SK-N-MC (cell line): ENCODE results near the gene ZNF846.
"Not testable (repeated sequence)": the region's sequence is repeated elsewhere in the genome, so short reads cannot be mapped to it uniquely, and the experiment has no call there.

Experiments used
- DNase-seq: peaks from one replicate; pipeline ENCODE4 v3.0.0-alpha.2; 2011; ENCODE audit warnings: low read depth, low spot score
- H3K27ac ChIP-seq: fragments of 200-600 bp; sonication (generic); 2 replicates; pipeline ENCODE4 v1.5.1; 2016; ENCODE audit warnings: mixed run types
- H3K36me3 ChIP-seq: fragments of 200-600 bp; sonication (generic); 2 replicates; pipeline ENCODE4 v1.6.1; 2017; ENCODE audit warnings: antibody characterized with exemption, low read length, mixed read lengths; ENCODE audit not compliant: insufficient read depth
- H3K4me3 ChIP-seq: fragments of 200-600 bp; sonication (generic); 2 replicates; pipeline ENCODE4 v1.5.1; 2016
- H3K9ac ChIP-seq: fragments of 200-600 bp; sonication (generic); 2 replicates; pipeline ENCODE4 v1.8.0; 2017; ENCODE audit warnings: mixed run types, mixed read lengths; ENCODE audit not compliant: insufficient read length
- H3K9me3 ChIP-seq: fragments of 200-600 bp; sonication (generic); 2 replicates; pipeline ENCODE4 v1.6.1; 2017; ENCODE audit warnings: low read depth, mild to moderate bottlenecking, antibody characterized with exemption, low read length, moderate library complexity, mixed read lengths
- EZH2 ChIP-seq: fragments of 200-600 bp; sonication (generic); IDR thresholded peaks from one replicate; pipeline ENCODE4 v1.6.1; 2017; ENCODE audit warnings: antibody characterized with exemption
- FOXP2 ChIP-seq: optimal IDR thresholded peaks from 2 replicates; pipeline ENCODE3; 2011; ENCODE audit warnings: mild to moderate bottlenecking, moderate library complexity; ENCODE audit not compliant: insufficient read depth; ENCODE audit errors: extremely low read length, control extremely low read depth
- POLR2AphosphoS5 ChIP-seq: IDR thresholded peaks from 2 replicates; pipeline ENCODE4 v1.6.1; 2012; ENCODE audit warnings: mild to moderate bottlenecking, low read depth, low read length, borderline replicate concordance

The ZNF846 gene

DNA sequence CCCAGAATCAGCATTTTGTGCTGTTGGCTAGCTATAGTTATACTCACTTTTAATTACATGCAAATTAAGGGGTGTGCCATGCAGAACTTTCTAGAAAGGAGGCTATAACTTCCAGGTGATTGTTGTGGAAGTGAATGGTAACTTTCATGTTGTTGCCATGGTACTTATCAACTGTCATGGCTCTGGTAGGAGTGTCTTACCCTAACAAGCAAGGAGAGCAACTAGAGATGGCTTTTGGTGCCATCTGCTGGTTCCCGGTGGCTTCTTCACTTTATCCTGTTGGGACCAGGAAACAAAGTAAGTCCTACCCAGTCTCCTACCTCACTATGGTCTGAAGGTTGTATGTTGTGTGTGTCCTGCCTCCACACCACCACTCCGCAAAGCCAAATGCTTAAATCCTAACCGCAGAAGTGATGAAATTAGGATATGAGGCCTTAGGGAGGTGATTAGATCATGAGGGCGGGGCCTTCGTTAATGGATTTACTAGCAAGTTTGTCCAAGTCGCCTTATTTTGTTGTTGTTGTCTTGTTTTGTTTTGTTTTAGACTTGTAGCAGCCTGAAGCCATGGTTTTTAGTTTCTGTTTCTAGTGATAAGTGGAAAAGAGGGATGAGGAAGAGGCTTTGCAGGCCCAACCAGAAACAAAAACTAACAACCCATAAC, 27.7 kb upstream of the ZNF846 start:
- H3K27ac ChIP-seq: no peak overlapping the region
- no peaks in the 10 kb centered on the region for H3K9me3 ChIP-seq
- TF ChIP-seq EZH2: no peak
- no peak for TF ChIP-seq POLR2AphosphoS5
- no peak for TF ChIP-seq FOXP2
- no peak overlapping the region for H3K9ac ChIP-seq
- peak; percentile 87 for DNase-seq
- H3K4me3 ChIP-seq: no peak overlapping the region
- H3K36me3 ChIP-seq: no peaks in the 10 kb centered on the region

DNA sequence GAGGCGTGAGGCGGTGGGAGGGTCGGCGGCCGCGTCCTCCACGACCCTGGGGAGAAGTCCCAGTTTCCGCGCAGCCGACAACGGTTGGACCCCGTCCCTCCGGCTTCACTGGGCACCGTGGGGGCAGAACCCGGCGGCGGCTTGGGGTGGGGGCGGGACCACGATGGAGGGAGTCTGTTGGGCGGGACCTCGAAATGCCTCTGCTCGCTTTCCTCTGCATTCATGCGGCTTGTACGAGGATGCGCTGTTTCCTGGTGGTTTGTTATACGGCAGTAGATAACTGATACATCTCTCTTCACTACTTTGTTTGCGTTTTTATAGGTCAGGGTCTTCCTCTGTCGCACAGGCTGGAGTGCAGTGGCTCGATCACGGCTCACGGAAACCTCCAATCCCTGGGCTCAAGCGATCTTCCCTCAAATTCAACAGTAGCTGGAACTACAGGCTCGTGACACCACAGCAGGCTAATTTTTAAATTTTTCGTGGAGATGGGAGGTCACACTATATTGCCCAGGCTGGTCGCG, 24.6 kb upstream of the ZNF846 start:
- H3K9ac ChIP-seq: peak overlapping the region; percentile 6
- no peak overlapping the region for H3K27ac ChIP-seq
- H3K36me3 ChIP-seq: no peaks in the 10 kb centered on the region
- H3K4me3 ChIP-seq: peak overlapping the region; percentile 83
- no peak for DNase-seq
- H3K9me3 ChIP-seq: no peaks in the 10 kb centered on the region
- TF ChIP-seq EZH2 (no peak), POLR2AphosphoS5 (no peak), FOXP2 (no peak)

DNA sequence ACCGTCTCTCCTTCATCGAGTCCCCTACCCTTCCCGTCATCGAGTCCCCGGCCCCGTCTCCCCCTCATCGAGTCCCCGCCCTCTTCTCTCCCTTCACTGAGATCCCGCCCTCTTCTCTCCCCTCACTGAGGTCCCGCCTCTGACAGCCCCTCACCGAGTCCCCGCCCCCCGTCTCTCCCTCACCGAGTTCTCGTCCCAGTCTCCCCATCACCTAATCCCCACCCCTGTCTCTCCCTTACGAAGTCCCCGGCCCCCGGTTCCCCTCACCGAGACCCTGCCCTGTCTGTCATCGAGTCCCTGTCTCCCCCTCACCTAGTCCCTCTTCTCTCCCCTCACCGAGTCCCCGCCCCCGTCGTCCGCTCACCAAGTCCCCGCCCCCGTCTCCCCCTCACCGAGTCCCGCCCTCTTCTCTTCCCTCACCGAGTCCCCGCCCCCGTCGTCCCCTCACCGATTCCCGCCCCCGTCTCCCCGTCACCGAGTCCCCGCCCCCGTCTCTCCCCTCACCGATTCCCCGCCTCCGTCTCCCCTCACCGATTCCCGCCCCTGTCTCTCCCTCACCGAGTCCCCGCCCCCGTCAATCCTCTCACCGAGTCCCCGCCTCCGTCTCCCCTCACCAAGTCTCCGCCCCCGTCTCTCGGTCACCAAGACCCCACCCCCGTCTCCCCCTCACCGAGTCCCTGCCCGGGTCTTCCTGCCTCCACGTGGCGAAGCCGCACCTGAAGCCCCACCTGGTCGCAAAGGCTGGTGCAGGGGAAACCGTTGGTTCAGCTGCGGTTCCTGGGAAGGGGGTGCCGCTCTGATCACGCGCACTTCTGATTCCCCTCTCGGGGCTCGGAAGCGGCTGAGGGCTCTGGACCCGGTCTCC, 23.9 kb upstream of the ZNF846 start:
- Histone ChIP-seq H3K36me3 (no peaks in the 10 kb centered on the region), H3K9ac (peak overlapping the region; percentile 6), H3K9me3 (no peaks in the 10 kb centered on the region), H3K27ac (no peak overlapping the region), H3K4me3 (peak overlapping the region; percentile 83)
- DNase-seq: peak; percentile 32
- TF ChIP-seq EZH2 (no peak), FOXP2 (no peak), POLR2AphosphoS5 (no peak)

- DNase-seq: peak; percentile 34
- TF ChIP-seq EZH2: no peak
- TF ChIP-seq FOXP2: no peak
- Histone ChIP-seq H3K4me3 (peak overlapping the region; percentile 83), H3K9ac (no peak overlapping the region), H3K27ac (no peak overlapping the region), H3K36me3 (no peaks in the 10 kb centered on the region), H3K9me3 (no peaks in the 10 kb centered on the region)
Measured at GRCh38 chr19:9791552-9792205, 23.1 kb upstream of the ZNF846 start.

DNA sequence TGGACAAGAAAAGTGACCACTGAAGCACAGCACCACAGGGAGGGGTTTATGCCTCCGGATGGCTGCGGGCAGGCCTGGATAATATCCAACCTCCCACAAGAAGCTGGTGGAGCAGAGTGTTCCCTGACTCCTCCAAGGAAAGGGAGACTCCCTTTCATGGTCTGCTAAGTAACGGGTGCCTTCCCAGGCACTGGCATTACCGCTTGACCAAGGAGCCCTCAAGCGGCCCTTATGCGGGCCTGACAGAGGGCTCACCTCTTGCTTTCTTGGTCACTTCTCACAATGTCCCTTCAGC, 22.5 kb upstream of the ZNF846 start:
- not testable (repeated sequence) for H3K9ac ChIP-seq, H3K36me3 ChIP-seq, H3K9me3 ChIP-seq, H3K27ac ChIP-seq, DNase-seq
- peak overlapping the region; percentile 76 for H3K4me3 ChIP-seq

- not testable (repeated sequence) for H3K27ac ChIP-seq
Measured at GRCh38 chr19:9789579-9789978, 21.0 kb upstream of the ZNF846 start.

GRCh38 chr19:9789066-9789465, 20.5 kb upstream of the ZNF846 start:
- Histone ChIP-seq H3K27ac (no peak overlapping the region), H3K9ac (no peak overlapping the region), H3K9me3 (no peaks in the 10 kb centered on the region), H3K36me3 (no peaks in the 10 kb centered on the region), H3K4me3 (no peak overlapping the region)
- DNase-seq: no peak
- no peak for TF ChIP-seq EZH2
- TF ChIP-seq POLR2AphosphoS5: no peak
- no peak for TF ChIP-seq FOXP2

More at GRCh38 chr19:9789579-9789978, 21.0 kb upstream of the ZNF846 start:
- DNase-seq, H3K4me3 ChIP-seq, H3K9ac ChIP-seq, H3K36me3 ChIP-seq, H3K9me3 ChIP-seq: not testable (repeated sequence)

DNA sequence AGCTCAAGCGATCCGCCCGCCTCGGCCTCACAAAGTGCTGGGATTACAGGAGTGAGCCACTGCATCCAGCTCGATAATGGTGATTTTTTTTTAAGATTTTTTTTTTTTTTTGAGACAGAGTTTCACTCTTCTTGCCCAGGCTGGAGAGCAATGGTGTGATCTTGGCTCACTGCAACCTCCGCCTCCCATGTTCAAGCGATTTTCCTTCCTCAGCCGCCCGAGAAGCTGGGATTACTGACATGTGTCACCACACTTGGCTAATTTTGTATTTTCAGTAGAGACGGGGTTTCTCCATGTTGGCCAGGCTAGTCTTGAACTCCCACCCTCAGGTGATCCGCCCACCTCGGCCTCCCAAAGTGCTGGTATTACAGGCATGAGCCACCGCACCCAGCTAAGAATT, 20.1 kb upstream of the ZNF846 start:
- not testable (repeated sequence) for H3K27ac ChIP-seq, DNase-seq, H3K36me3 ChIP-seq, H3K9ac ChIP-seq, H3K4me3 ChIP-seq, H3K9me3 ChIP-seq

DNA sequence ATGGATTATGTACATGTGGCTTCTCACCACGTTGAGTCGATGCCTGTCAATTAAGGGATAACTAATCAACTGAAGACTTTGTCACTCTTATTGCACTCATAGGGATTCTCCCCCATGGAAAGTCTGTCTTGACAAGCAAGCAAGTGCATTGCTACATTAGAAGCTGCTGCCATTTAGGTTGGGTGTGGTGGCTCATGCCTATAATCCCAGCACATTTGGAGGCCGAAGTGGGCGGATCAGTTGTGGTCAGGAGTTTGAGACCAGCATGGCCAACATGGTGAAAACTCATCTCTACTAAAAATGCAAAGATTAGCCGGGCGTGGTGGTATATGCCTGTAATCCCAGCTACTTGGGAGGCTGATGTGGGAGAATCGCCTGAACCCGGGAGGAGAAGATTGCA, 18.3 kb upstream of the ZNF846 start:
- no peak for TF ChIP-seq FOXP2
- TF ChIP-seq POLR2AphosphoS5: no peak
- TF ChIP-seq EZH2: no peak

More for the DNA sequence above, 18.3 kb upstream of the ZNF846 start:
- no peak for DNase-seq
- Histone ChIP-seq H3K9me3 (no peaks in the 10 kb centered on the region), H3K36me3 (no peaks in the 10 kb centered on the region), H3K27ac (no peak overlapping the region), H3K9ac (no peak overlapping the region), H3K4me3 (no peak overlapping the region)
